Common myeloid progenitor, CD34-positive (primary cell): Measurements from ENCODE around the gene RPS2. TPM values are rescaled to one million over a fixed set of nuclear protein-coding genes. Genes with fewer than 3 reads are reported as not detected.
"Not testable (repeated sequence)": the region's sequence is repeated elsewhere in the genome, so short reads cannot be mapped to it uniquely, and the experiment has no call there.

Experiments
- CTCF ChIA-PET: fragments of 350-600 bp; sonication (Branson Sonifier 250); formaldehyde crosslinking; loops from one replicate; lab custom pipeline; 2021; ENCODE audit warnings: antibody characterized with exemption; lab: Charles Lee
- POLR2A ChIA-PET: fragments of 350-600 bp; sonication (Branson Sonifier 250); formaldehyde crosslinking; loops from one replicate; lab custom pipeline; 2021; ENCODE audit warnings: antibody characterized with exemption; lab: Charles Lee
- DNase-seq, 3 donors: peaks; one replicate each; pipeline versions ENCODE4 v3.0.0 to v3.0.0-alpha.2; 2013
- H3K27ac ChIP-seq, 2 experiments: 1 replicate in 1 of 2; 2 replicates in 1 of 2; pipeline ENCODE4 v1.7.0; 2013; ENCODE audit warnings: inconsistent platforms in 2 of 2, low read length in 2 of 2, mild to moderate bottlenecking in 2 of 2, low read depth in 1 of 2, moderate library complexity in 1 of 2; ENCODE audit not compliant: severe bottlenecking in 2 of 2, insufficient read depth in 1 of 2, poor library complexity in 1 of 2
- H3K27me3 ChIP-seq, 5 experiments: replicated peaks in 2 of 5; 1 replicate in 3 of 5; 2 replicates in 2 of 5; pipeline versions ENCODE4 v1.6.1 to v1.7.0; 2013; ENCODE audit warnings: low read length in 4 of 5, mild to moderate bottlenecking in 2 of 5, moderate library complexity in 2 of 5, inconsistent platforms in 1 of 5; ENCODE audit not compliant: insufficient read depth in 5 of 5, control insufficient read depth in 4 of 5
- H3K36me3 ChIP-seq, 4 experiments: 1 replicate in 2 of 4; 2 replicates in 2 of 4; pipeline versions ENCODE4 v1.6.1 to v1.7.0; 2013; ENCODE audit warnings: low read length in 3 of 4, control low read depth in 1 of 4, mild to moderate bottlenecking in 1 of 4; ENCODE audit not compliant: control insufficient read depth in 4 of 4, insufficient read depth in 4 of 4
- H3K4me1 ChIP-seq, 4 experiments: 1 replicate in 3 of 4; 2 replicates in 1 of 4; pipeline versions ENCODE4 v1.6.1 to v1.7.1; 2013; ENCODE audit warnings: low read length in 3 of 4, mild to moderate bottlenecking in 3 of 4, control low read depth in 1 of 4, inconsistent platforms in 1 of 4, moderate library complexity in 1 of 4; ENCODE audit not compliant: control insufficient read depth in 4 of 4, insufficient read depth in 4 of 4; ENCODE audit errors: control extremely low read depth in 1 of 4
- H3K4me3 ChIP-seq, 7 experiments: 1 replicate in 4 of 7; 2 replicates in 3 of 7; pipeline versions ENCODE4 v1.5.1 to v1.7.0; 2013; ENCODE audit warnings: mild to moderate bottlenecking in 7 of 7, low read length in 6 of 7, moderate library complexity in 6 of 7, inconsistent platforms in 2 of 7, low read depth in 2 of 7, control low read depth in 1 of 7; ENCODE audit not compliant: insufficient read depth in 4 of 7, control insufficient read depth in 1 of 7; ENCODE audit errors: extremely low read depth in 1 of 7
- H3K9me3 ChIP-seq, 5 experiments: 1 replicate in 4 of 5; 2 replicates in 1 of 5; pipeline versions ENCODE4 v1.6.1 to v1.7.1; 2013; ENCODE audit warnings: low read length in 4 of 5, mild to moderate bottlenecking in 2 of 5, inconsistent platforms in 1 of 5, low read depth in 1 of 5, moderate library complexity in 1 of 5; ENCODE audit not compliant: control insufficient read depth in 4 of 5, insufficient read depth in 2 of 5; ENCODE audit errors: control extremely low read depth in 1 of 5
- WGBS: methylation state at CpG from one replicate; pipeline ENCODE4 v1.1.5; 2013; ENCODE audit not compliant: insufficient coverage; 5-methylcytosine and 5-hydroxymethylcytosine counted together
- polyA plus RNA-seq: library from polyadenylated mRNA; unstranded; fragments of 120-200 nt; gene quantifications from one replicate; pipeline ENCODE4 v1.2.1, GENCODE V29; 2013

RPS2 gene
- polyA plus RNA-seq: 6,325 TPM

- WGBS: 0% methylated on average over 86 of the region's 97 CpGs
- POLR2A ChIA-PET: interaction anchor here (0.5 to 2.3 kb wide), 22 partner anchors 8 to 811 kb away, joined by 3 to 11 read pairs (median 4); partner anchors contain the start of genes FAHD1, GFER, HAGH and JPT2
- DNase-seq: peak; percentile 98 to 99 (median 99)
- CTCF ChIA-PET: interaction anchor here (0.8 to 0.9 kb wide), 2 partner anchors 10 to 24 kb away, joined by 3 read pairs; partner anchors contain the start of gene RPL3L
- Histone ChIP-seq H3K4me1 (peaks cover 0 to 47% (median 41%) of the 10 kb centered on the region in 4 experiments), H3K9me3 (no peaks in the 10 kb centered on the region), H3K4me3 (peak within 1 kb of the TSS; percentile 62 to 96 (median 89)), H3K27me3 (no peaks in the 10 kb centered on the region), H3K36me3 (peaks cover 0 to 33% (median 23%) of the 10 kb centered on the region in 4 experiments), H3K27ac (peak within 1 kb of the TSS; percentile 95 to 98)
Measured at GRCh38 chr16:1964506-1965395, at the start of gene RPS2. Gene RPS2 (minus strand): TSS chr16:1964826. CDS start chr16:1964625, 201 bp downstream.

- H3K36me3 ChIP-seq: no peaks in the 10 kb centered on the region
- DNase-seq: no peak
- 98% methylated on average over 12 of the region's 15 CpGs for WGBS
- peaks cover 0 to 4% (median 0%) of the 10 kb centered on the region in 5 experiments for H3K27me3 ChIP-seq
- CTCF ChIA-PET: interaction anchor here (1.2 to 1.5 kb wide), 2 partner anchors 10 to 19 kb away, joined by 3 to 7 read pairs; no protein-coding TSS in a partner anchor
- H3K4me3 ChIP-seq: no peak overlapping the region
- H3K4me1 ChIP-seq: peaks cover 7 to 17% (median 14%) of the 10 kb centered on the region in 4 experiments
- no peak overlapping the region for H3K27ac ChIP-seq
- POLR2A ChIA-PET: no interaction called here
- H3K9me3 ChIP-seq: no peaks in the 10 kb centered on the region
Measured at GRCh38 chr16:2013527-2013926, 48.9 kb upstream of the RPS2 start.

- H3K27me3 ChIP-seq, H3K9me3 ChIP-seq, DNase-seq, H3K27ac ChIP-seq, POLR2A ChIA-PET, H3K4me3 ChIP-seq: not testable (repeated sequence)
- peaks cover 7 to 35% (median 32%) of the 10 kb centered on the region in 4 experiments for H3K4me1 ChIP-seq
- CTCF ChIA-PET: interaction anchor here (0.9 to 2.1 kb wide), 4 partner anchors 11 to 192 kb away, joined by 4 to 6 read pairs (median 4); no protein-coding TSS in a partner anchor
- 50% methylated on average over 2 of the region's 9 CpGs for WGBS
- H3K36me3 ChIP-seq: peaks cover 0 to 12% (median under 1%) of the 10 kb centered on the region in 4 experiments
Measured at GRCh38 chr16:2011726-2012125, 47.1 kb upstream of the RPS2 start.

- Histone ChIP-seq H3K27ac (peak within 1 kb of the TSS; percentile 72 to 91), H3K4me3 (peak within 1 kb of the TSS; percentile 47 to 91 (median 84)), H3K9me3 (no peaks in the 10 kb centered on the region), H3K27me3 (no peaks in the 10 kb centered on the region), H3K36me3 (peaks cover 0 to 21% (median under 1%) of the 10 kb centered on the region in 4 experiments), H3K4me1 (peaks cover 7 to 53% (median 49%) of the 10 kb centered on the region in 4 experiments)
- 3% methylated on average over 52 of the region's 52 CpGs for WGBS
- peak; percentile 85 to 88 (median 87) for DNase-seq
- CTCF ChIA-PET: no interaction called here
- POLR2A ChIA-PET: interaction anchor here (0.9 kb wide), 1 partner anchor 45 kb away, joined by 4 read pairs; the partner anchor contains the start of gene RPS2
Measured at GRCh38 chr16:2009791-2010510, 45.3 kb upstream of the RPS2 start, which contains the start of gene ZNF598. Gene ZNF598 (minus strand): TSS chr16:2009821.

GRCh38 chr16:2009164-2009711, 44.6 kb upstream of the RPS2 start:
- POLR2A ChIA-PET: interaction anchor here (0.9 kb wide), 1 partner anchor 44 kb away, joined by 4 read pairs; the partner anchor contains the start of gene RPS2
- peaks cover 7 to 60% (median 56%) of the 10 kb centered on the region in 4 experiments for H3K4me1 ChIP-seq

GRCh38 chr16:2008631-2009163, 44.1 kb upstream of the RPS2 start:
- H3K9me3 ChIP-seq: no peaks in the 10 kb centered on the region
- peak overlapping the region; percentile 47 to 91 (median 80) for H3K4me3 ChIP-seq
- peak overlapping the region; percentile 72 to 91 for H3K27ac ChIP-seq
- DNase-seq: peak in 2 of 3 donors; percentile 35 to 52
- H3K36me3 ChIP-seq: peaks cover 0 to 21% (median under 1%) of the 10 kb centered on the region in 4 experiments
- peaks cover 7 to 66% (median 60%) of the 10 kb centered on the region in 4 experiments for H3K4me1 ChIP-seq
- ChIA-PET POLR2A (interaction anchor here (1.8 kb wide), 1 partner anchor 145 kb away, joined by 8 read pairs; no protein-coding TSS in a partner anchor), CTCF (interaction anchor here (1.1 to 6.9 kb wide), 8 partner anchors 12 to 145 kb away, joined by 3 to 80 read pairs (median 5); partner anchors contain the start of genes NPW, NTHL1, TRAF7 and TSC2)
- 3% methylated on average over 20 of the region's 23 CpGs for WGBS
- no peaks in the 10 kb centered on the region for H3K27me3 ChIP-seq

More at GRCh38 chr16:2009164-2009711, 44.6 kb upstream of the RPS2 start:
- H3K27me3 ChIP-seq: no peaks in the 10 kb centered on the region
- H3K36me3 ChIP-seq: peaks cover 0 to 21% (median under 1%) of the 10 kb centered on the region in 4 experiments
- CTCF ChIA-PET: interaction anchor here (1.1 to 6.9 kb wide), 6 partner anchors 12 to 144 kb away, joined by 4 to 80 read pairs (median 6); partner anchors contain the start of gene TRAF7
- no peaks in the 10 kb centered on the region for H3K9me3 ChIP-seq
- under 1% methylated on average over 45 of the region's 55 CpGs for WGBS
- peak overlapping the region; percentile 72 to 91 for H3K27ac ChIP-seq
- peak overlapping the region; percentile 47 to 91 (median 80) for H3K4me3 ChIP-seq
- DNase-seq: no peak
